HL-60 (cell line): ENCODE measurements around the gene TBC1D22A.

Experiments
- DNase-seq, 2 experiments: peaks; one replicate each; pipeline ENCODE4 v3.0.0-alpha.2; 2010 to 2020; ENCODE audit warnings: low read depth in 1 of 2, low spot score in 1 of 2
- H3K27ac ChIP-seq: fragments of 250-450 bp; sonication (Bioruptor Pico); replicated peaks from 2 replicates; pipeline ENCODE4 v1.5.1; 2020; ENCODE audit warnings: mild to moderate bottlenecking, moderate library complexity
- H3K27me3 ChIP-seq: fragments of 250-450 bp; sonication (Bioruptor Pico); 2 replicates; pipeline ENCODE4 v1.5.1; 2021; ENCODE audit warnings: mild to moderate bottlenecking, moderate library complexity; ENCODE audit not compliant: insufficient read depth, poor library complexity, severe bottlenecking
- H3K4me3 ChIP-seq: replicated peaks from 2 replicates; pipeline ENCODE4 v1.5.1; 2011; ENCODE audit warnings: mild to moderate bottlenecking, control low read depth, low read length; ENCODE audit not compliant: insufficient read depth
- GABPA ChIP-seq: IDR thresholded peaks from 2 replicates; pipeline ENCODE4 v1.6.1; 2012; ENCODE audit warnings: low read depth
- POLR2AphosphoS5 ChIP-seq: IDR thresholded peaks from 2 replicates; pipeline ENCODE4 v1.6.1; 2012; ENCODE audit warnings: low read depth
- SPI1 ChIP-seq: IDR thresholded peaks from 2 replicates; pipeline ENCODE4 v1.6.1; 2012; ENCODE audit warnings: low read depth, mild to moderate bottlenecking, borderline replicate concordance
- TF ChIP-seq, protein P1 (sequence below): IDR thresholded peaks from one replicate; pipeline ENCODE4 v1.5.1; 2011; ENCODE audit warnings: low read length, control low read depth, inconsistent platforms; ENCODE audit not compliant: insufficient read depth
- TF ChIP-seq, protein P2 (sequence below): IDR thresholded peaks from 2 replicates; pipeline ENCODE4 v1.6.1; 2012; ENCODE audit warnings: low read depth; ENCODE audit not compliant: insufficient replicate concordance

Gene TBC1D22A

DNA sequence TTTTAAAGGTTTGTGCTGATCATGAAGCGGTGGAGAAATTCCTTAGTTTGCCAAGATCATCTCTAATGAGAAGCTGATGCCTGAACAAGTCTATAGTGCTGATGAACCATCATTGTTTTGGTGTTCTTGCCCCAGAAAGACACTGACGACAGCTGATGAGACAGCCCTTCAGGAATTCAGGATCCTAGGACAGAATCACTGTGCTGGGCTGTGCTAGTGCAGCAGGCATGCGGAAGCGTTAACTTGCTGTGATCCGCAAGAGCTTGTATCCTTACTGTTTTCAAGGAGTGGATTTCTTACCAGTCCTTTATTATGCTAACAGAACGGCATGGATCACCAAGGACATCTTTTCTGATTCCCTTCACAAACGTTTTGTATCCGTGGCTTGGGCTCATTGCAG is 104.1 kb downstream of the TBC1D22A start:
- no peak overlapping the region for H3K4me3 ChIP-seq
- H3K27ac ChIP-seq, result no peak overlapping the region
- TF ChIP-seq, protein P1, sequence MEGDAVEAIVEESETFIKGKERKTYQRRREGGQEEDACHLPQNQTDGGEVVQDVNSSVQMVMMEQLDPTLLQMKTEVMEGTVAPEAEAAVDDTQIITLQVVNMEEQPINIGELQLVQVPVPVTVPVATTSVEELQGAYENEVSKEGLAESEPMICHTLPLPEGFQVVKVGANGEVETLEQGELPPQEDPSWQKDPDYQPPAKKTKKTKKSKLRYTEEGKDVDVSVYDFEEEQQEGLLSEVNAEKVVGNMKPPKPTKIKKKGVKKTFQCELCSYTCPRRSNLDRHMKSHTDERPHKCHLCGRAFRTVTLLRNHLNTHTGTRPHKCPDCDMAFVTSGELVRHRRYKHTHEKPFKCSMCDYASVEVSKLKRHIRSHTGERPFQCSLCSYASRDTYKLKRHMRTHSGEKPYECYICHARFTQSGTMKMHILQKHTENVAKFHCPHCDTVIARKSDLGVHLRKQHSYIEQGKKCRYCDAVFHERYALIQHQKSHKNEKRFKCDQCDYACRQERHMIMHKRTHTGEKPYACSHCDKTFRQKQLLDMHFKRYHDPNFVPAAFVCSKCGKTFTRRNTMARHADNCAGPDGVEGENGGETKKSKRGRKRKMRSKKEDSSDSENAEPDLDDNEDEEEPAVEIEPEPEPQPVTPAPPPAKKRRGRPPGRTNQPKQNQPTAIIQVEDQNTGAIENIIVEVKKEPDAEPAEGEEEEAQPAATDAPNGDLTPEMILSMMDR, result no peak
- no peak for TF ChIP-seq GABPA
- TF ChIP-seq, protein P2, sequence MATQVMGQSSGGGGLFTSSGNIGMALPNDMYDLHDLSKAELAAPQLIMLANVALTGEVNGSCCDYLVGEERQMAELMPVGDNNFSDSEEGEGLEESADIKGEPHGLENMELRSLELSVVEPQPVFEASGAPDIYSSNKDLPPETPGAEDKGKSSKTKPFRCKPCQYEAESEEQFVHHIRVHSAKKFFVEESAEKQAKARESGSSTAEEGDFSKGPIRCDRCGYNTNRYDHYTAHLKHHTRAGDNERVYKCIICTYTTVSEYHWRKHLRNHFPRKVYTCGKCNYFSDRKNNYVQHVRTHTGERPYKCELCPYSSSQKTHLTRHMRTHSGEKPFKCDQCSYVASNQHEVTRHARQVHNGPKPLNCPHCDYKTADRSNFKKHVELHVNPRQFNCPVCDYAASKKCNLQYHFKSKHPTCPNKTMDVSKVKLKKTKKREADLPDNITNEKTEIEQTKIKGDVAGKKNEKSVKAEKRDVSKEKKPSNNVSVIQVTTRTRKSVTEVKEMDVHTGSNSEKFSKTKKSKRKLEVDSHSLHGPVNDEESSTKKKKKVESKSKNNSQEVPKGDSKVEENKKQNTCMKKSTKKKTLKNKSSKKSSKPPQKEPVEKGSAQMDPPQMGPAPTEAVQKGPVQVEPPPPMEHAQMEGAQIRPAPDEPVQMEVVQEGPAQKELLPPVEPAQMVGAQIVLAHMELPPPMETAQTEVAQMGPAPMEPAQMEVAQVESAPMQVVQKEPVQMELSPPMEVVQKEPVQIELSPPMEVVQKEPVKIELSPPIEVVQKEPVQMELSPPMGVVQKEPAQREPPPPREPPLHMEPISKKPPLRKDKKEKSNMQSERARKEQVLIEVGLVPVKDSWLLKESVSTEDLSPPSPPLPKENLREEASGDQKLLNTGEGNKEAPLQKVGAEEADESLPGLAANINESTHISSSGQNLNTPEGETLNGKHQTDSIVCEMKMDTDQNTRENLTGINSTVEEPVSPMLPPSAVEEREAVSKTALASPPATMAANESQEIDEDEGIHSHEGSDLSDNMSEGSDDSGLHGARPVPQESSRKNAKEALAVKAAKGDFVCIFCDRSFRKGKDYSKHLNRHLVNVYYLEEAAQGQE, result no peak
- TF ChIP-seq SPI1, result no peak
- H3K27me3 ChIP-seq, result no peaks in the 10 kb centered on the region
- no peak for DNase-seq

DNA sequence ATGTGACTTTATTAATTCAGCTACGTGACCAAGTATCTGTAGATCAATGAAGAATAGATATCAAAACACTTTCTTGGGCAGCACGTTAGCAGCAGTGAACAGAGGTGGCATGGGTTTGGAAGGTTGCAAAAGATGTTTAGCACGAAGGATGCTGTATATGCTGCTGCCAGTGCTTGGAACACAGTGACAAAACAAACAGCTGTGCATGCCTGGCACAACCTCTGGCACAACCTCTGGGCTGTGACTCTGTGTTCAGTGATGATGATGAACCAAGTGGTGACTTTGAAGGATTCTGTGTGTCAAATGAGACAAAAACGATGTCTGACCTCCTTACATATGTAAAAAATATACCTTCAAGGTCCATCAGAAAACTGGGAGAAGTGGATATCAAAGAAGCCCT is 104.7 kb downstream of the TBC1D22A start:
- no peak overlapping the region for H3K4me3 ChIP-seq
- no peak for DNase-seq
- no peak overlapping the region for H3K27ac ChIP-seq
- TF ChIP-seq POLR2AphosphoS5 (no peak), SPI1 (no peak), GABPA (no peak)
- TF ChIP-seq, protein P2, result no peak
- TF ChIP-seq, protein P1, result no peak
- H3K27me3 ChIP-seq, result no peaks in the 10 kb centered on the region

DNA sequence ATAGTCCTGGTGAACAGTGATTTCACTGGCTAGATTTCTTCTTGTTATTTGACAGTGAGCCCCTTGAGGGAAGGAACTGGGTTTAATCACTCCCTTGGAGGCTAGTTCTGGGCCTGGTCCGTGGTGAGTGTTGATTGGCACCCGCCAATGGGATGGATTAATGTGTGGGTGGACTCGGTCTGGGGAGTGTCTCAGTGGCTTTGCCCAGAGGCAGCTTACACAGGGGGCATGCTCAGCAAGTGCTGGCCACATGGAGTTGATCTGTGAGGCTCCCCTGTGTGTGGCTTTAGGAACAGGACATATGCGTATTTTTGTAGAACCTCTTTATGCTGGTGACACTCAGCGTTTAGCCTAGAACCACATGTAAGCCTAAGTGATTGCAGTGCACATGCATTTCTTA is 106.9 kb downstream of the TBC1D22A start:
- Histone ChIP-seq H3K4me3 (no peak overlapping the region), H3K27me3 (no peaks in the 10 kb centered on the region), H3K27ac (no peak overlapping the region)
- no peak for TF ChIP-seq GABPA
- TF ChIP-seq, protein P1, result no peak
- TF ChIP-seq SPI1, result no peak
- TF ChIP-seq POLR2AphosphoS5, result no peak
- TF ChIP-seq, protein P2, result no peak
- DNase-seq, result no peak
